Keratinocyte (primary cell): ENCODE measurements around the gene KLHL6. TPM values are rescaled to one million over a fixed set of nuclear protein-coding genes. Genes with fewer than 3 reads are reported as not detected.
A peak's percentile ranks its signal among the peaks of the same experiment; 100 is the strongest.

Experiments used
- DNase-seq: peaks from one replicate; pipeline ENCODE4 v3.0.0-alpha.2; 2011; ENCODE audit warnings: low read depth, missing footprints, low spot score
- FAIRE-seq: peaks from 2 replicates; lab custom pipeline; 2011; peaks lifted over from hg19 to GRCh38; lab: Jason Lieb, UNC
- H2AFZ ChIP-seq: 2 replicates; pipeline ENCODE4 v1.6.0; 2012; ENCODE audit warnings: low read length, control low read depth, inconsistent platforms; ENCODE audit not compliant: control insufficient read depth
- H3K27ac ChIP-seq: 2 replicates; pipeline ENCODE4 v1.5.1; 2011; ENCODE audit warnings: low read length; ENCODE audit not compliant: control insufficient read depth, insufficient read depth
- H3K27me3 ChIP-seq: 3 replicates; pipeline ENCODE4 v1.6.0; 2011; ENCODE audit warnings: low read length; ENCODE audit not compliant: control insufficient read depth, insufficient read depth; ENCODE audit errors: extremely low read depth
- H3K36me3 ChIP-seq, 2 experiments: 2 replicates in 1 of 2; 3 replicates in 1 of 2; pipeline ENCODE4 v1.5.1; 2011; ENCODE audit warnings: low read length in 2 of 2, mild to moderate bottlenecking in 1 of 2; ENCODE audit not compliant: control insufficient read depth in 2 of 2, insufficient read depth in 2 of 2; ENCODE audit errors: extremely low read depth in 1 of 2
- H3K4me1 ChIP-seq: 3 replicates; pipeline ENCODE4 v1.5.1; 2011; ENCODE audit warnings: low read length; ENCODE audit not compliant: control insufficient read depth, insufficient read depth; ENCODE audit errors: extremely low read depth
- H3K4me2 ChIP-seq: 3 replicates; pipeline ENCODE4 v1.6.0; 2011; ENCODE audit warnings: low read depth, low read length; ENCODE audit not compliant: control insufficient read depth, insufficient read depth; ENCODE audit errors: extremely low read depth
- H3K4me3 ChIP-seq, 3 experiments: fragments of 200-600 bp in 1 of 3; sonication (generic) in 1 of 3; 2 replicates in 2 of 3; 3 replicates in 1 of 3; pipeline ENCODE4 v1.5.1; 2011 to 2016; ENCODE audit warnings: low read length in 3 of 3, mild to moderate bottlenecking in 3 of 3, control low read depth in 2 of 3, inconsistent platforms in 1 of 3, low read depth in 1 of 3, mixed read lengths in 1 of 3, mixed run types in 1 of 3, moderate library complexity in 1 of 3; ENCODE audit not compliant: control insufficient read depth in 2 of 3, insufficient read depth in 2 of 3; ENCODE audit errors: extremely low read depth in 1 of 3
- H3K79me2 ChIP-seq: 2 replicates; pipeline ENCODE4 v1.6.0; 2012; ENCODE audit warnings: low read length; ENCODE audit not compliant: control insufficient read depth, insufficient read depth
- H3K9ac ChIP-seq: 3 replicates; pipeline ENCODE4 v1.6.0; 2011; ENCODE audit warnings: low read length; ENCODE audit not compliant: control insufficient read depth, insufficient read depth; ENCODE audit errors: extremely low read depth
- H3K9me1 ChIP-seq: 3 replicates; pipeline ENCODE4 v1.6.0; 2011; ENCODE audit warnings: low read length; ENCODE audit not compliant: control insufficient read depth, insufficient read depth; ENCODE audit errors: extremely low read depth
- H3K9me3 ChIP-seq: 2 replicates; pipeline ENCODE4 v1.5.1; 2012; ENCODE audit warnings: low read depth, low read length; ENCODE audit not compliant: control insufficient read depth
- H4K20me1 ChIP-seq: 3 replicates; pipeline ENCODE4 v1.6.0; 2011; ENCODE audit warnings: low read length; ENCODE audit not compliant: control insufficient read depth, insufficient read depth; ENCODE audit errors: extremely low read depth
- CTCF ChIP-seq, 3 experiments: IDR thresholded peaks in 1 of 3; conservative IDR thresholded peaks in 1 of 3; optimal IDR thresholded peaks in 1 of 3; 2 replicates in 2 of 3; 3 replicates in 1 of 3; pipeline versions ENCODE3 to v1.5.1; 2011; ENCODE audit warnings: low read length in 3 of 3, mild to moderate bottlenecking in 3 of 3, moderate library complexity in 2 of 3, control low read depth in 1 of 3, inconsistent platforms in 1 of 3; ENCODE audit not compliant: insufficient read depth in 2 of 3; ENCODE audit errors: extremely low read depth in 1 of 3
- EZH2 ChIP-seq: IDR thresholded peaks from one replicate; pipeline ENCODE4 v1.6.1; 2012; ENCODE audit warnings: inconsistent platforms, mild to moderate bottlenecking, low read length, moderate library complexity
- dilution Hi-C: fragments of 300-500 bp; cut with MboI; formaldehyde crosslinking; loops from one replicate; pipeline ENCODE4 v1.7.0; 2020; ENCODE audit warnings: low sequenced_read_pairs; ENCODE audit not compliant: extremely low pct_ligation_motif_present
- polyA plus RNA-seq, 5 experiments: library from polyadenylated mRNA; depleted of rRNA in 3 of 5; stranded (reverse) in 3 of 5; stranded (forward) in 1 of 5; unstranded in 1 of 5; fragments of >200 nt; gene quantifications; 1 replicate in 1 of 5; 2 replicates in 3 of 5; 3 replicates in 1 of 5; pipeline versions ENCODE4 v1.2.1 to v1.2.3, GENCODE V29; 2011 to 2012; ENCODE audit warnings: missing spikeins in 2 of 5, low read depth in 1 of 5, low replicate concordance in 1 of 5

KLHL6 gene
- polyA plus RNA-seq, 1 donor (not counting 4 experiments of a cell fraction or from before 2014, with no cell fraction given), result 0.10 TPM

GRCh38 chr3:183493296-183494045, 62.0 kb downstream of the KLHL6 start:
- peak overlapping the region; percentile 34 for H3K9ac ChIP-seq
- TF ChIP-seq EZH2 (no peak), CTCF (optimal IDR thresholded peaks at IDR 0.05 in 1 of 3, IDR thresholded peaks at IDR 0.05 in 1 of 3, conservative IDR thresholded peaks at IDR 0.05 in 1 of 3; ENCODE audit: extremely low read depth in 1 of 3, insufficient read depth in 2 of 3, low read length in 3 of 3) (no peak)
- no peaks in the 10 kb centered on the region for H3K79me2 ChIP-seq
- H2AFZ ChIP-seq, result peak overlapping the region; percentile 36
- H3K4me2 ChIP-seq, result peak overlapping the region; percentile 69
- H3K9me1 ChIP-seq, result no peaks in the 10 kb centered on the region
- FAIRE-seq (peak; percentile 58), DNase-seq (no peak)
- H3K27me3 ChIP-seq, result no peaks in the 10 kb centered on the region
- H3K36me3 ChIP-seq, result no peaks in the 10 kb centered on the region
- H3K9me3 ChIP-seq, result no peaks in the 10 kb centered on the region
- peaks cover 42% of the 10 kb centered on the region for H3K4me1 ChIP-seq
- H4K20me1 ChIP-seq, result no peaks in the 10 kb centered on the region
- dilution Hi-C loops, result no loop called here
- peak overlapping the region; percentile 44 for H3K27ac ChIP-seq
- H3K4me3 ChIP-seq, result peak overlapping the region; percentile 11 to 25 (median 18)

- H2AFZ ChIP-seq, result peak overlapping the region; percentile 36
- H3K9me1 ChIP-seq, result no peaks in the 10 kb centered on the region
- no peaks in the 10 kb centered on the region for H3K36me3 ChIP-seq
- peak overlapping the region; percentile 11 to 25 (median 18) for H3K4me3 ChIP-seq
- H3K9me3 ChIP-seq, result no peaks in the 10 kb centered on the region
- peak overlapping the region; percentile 69 for H3K4me2 ChIP-seq
- H4K20me1 ChIP-seq, result no peaks in the 10 kb centered on the region
- no peaks in the 10 kb centered on the region for H3K79me2 ChIP-seq
- dilution Hi-C loops, result no loop called here
- H3K4me1 ChIP-seq, result peaks cover 47% of the 10 kb centered on the region
- DNase-seq, result no peak
- H3K27me3 ChIP-seq, result no peaks in the 10 kb centered on the region
- H3K27ac ChIP-seq, result peak overlapping the region; percentile 50
- peak; percentile 96 for FAIRE-seq
- TF ChIP-seq CTCF (optimal IDR thresholded peaks at IDR 0.05 in 1 of 3, IDR thresholded peaks at IDR 0.05 in 1 of 3, conservative IDR thresholded peaks at IDR 0.05 in 1 of 3; ENCODE audit: extremely low read depth in 1 of 3, insufficient read depth in 2 of 3, low read length in 3 of 3) (no peak), EZH2 (no peak)
- H3K9ac ChIP-seq, result no peak overlapping the region
These were observed 62.7 kb downstream of the KLHL6 start for GRCh38 chr3:183492849-183493179.
